ENCODE results near the gene HECTD2. TPM values are rescaled to one million over a fixed set of nuclear protein-coding genes. Genes with fewer than 3 reads are reported as not detected.
"Not testable (repeated sequence)": the region's sequence is repeated elsewhere in the genome, so short reads cannot be mapped to it uniquely, and the experiment has no call there.

Gene HECTD2
- total RNA-seq, 1 experiment from 2014 or later = 11.9 TPM

GRCh38 chr10:91434041-91434440, 23.9 kb downstream of the HECTD2 start:
- H3K4me3 ChIP-seq = no peak overlapping the region
- no peaks in the 10 kb centered on the region for H3K36me3 ChIP-seq
- H3K9me3 ChIP-seq (replicated peaks) = no peaks in the 10 kb centered on the region
- DNase-seq = no peak
- no peak overlapping the region for H3K27ac ChIP-seq
- H3K27me3 ChIP-seq = no peaks in the 10 kb centered on the region
- H3K4me1 ChIP-seq = no peaks in the 10 kb centered on the region

GRCh38 chr10:91435241-91435640, 25.1 kb downstream of the HECTD2 start:
- H3K4me3 ChIP-seq = no peak overlapping the region
- H3K36me3 ChIP-seq = no peaks in the 10 kb centered on the region
- H3K4me1 ChIP-seq = no peaks in the 10 kb centered on the region
- H3K27me3 ChIP-seq = no peaks in the 10 kb centered on the region
- H3K9me3 ChIP-seq (replicated peaks) = no peaks in the 10 kb centered on the region
- no peak for DNase-seq
- H3K27ac ChIP-seq = no peak overlapping the region

GRCh38 chr10:91438228-91438627, 28.1 kb downstream of the HECTD2 start:
- not testable (repeated sequence) for H3K27ac ChIP-seq; H3K36me3 ChIP-seq; H3K27me3 ChIP-seq; H3K4me3 ChIP-seq; H3K9me3 ChIP-seq (replicated peaks); DNase-seq; H3K4me1 ChIP-seq

- H3K36me3 ChIP-seq = no peaks in the 10 kb centered on the region
- no peak for DNase-seq
- no peak overlapping the region for H3K27ac ChIP-seq
These were observed 34.4 kb downstream of the HECTD2 start for GRCh38 chr10:91444211-91445182.

GRCh38 chr10:91452063-91452462, 41.9 kb downstream of the HECTD2 start:
- H3K27ac ChIP-seq = no peak overlapping the region
- no peak for DNase-seq
- no peak overlapping the region for H3K4me3 ChIP-seq
- H3K4me1 ChIP-seq = no peaks in the 10 kb centered on the region
- no peaks in the 10 kb centered on the region; the same call in 1 of the 2 replicates for H3K9me3 ChIP-seq (replicated peaks)
- no peaks in the 10 kb centered on the region for H3K27me3 ChIP-seq
- H3K36me3 ChIP-seq = no peaks in the 10 kb centered on the region

More at GRCh38 chr10:91444211-91445182, 34.4 kb downstream of the HECTD2 start:
- no peaks in the 10 kb centered on the region for H3K9me3 ChIP-seq (replicated peaks)
- H3K4me1 ChIP-seq = no peaks in the 10 kb centered on the region
- no peaks in the 10 kb centered on the region for H3K27me3 ChIP-seq
- no peak overlapping the region for H3K4me3 ChIP-seq

GRCh38 chr10:91453535-91453934, 43.4 kb downstream of the HECTD2 start:
- no peaks in the 10 kb centered on the region for H3K36me3 ChIP-seq
- DNase-seq = no peak
- no peak overlapping the region for H3K27ac ChIP-seq
- H3K9me3 ChIP-seq (replicated peaks) = no peaks in the 10 kb centered on the region; the same call in 1 of the 2 replicates
- H3K27me3 ChIP-seq = no peaks in the 10 kb centered on the region
- H3K4me3 ChIP-seq = no peak overlapping the region
- no peaks in the 10 kb centered on the region for H3K4me1 ChIP-seq

- H3K4me1 ChIP-seq; DNase-seq; H3K4me3 ChIP-seq; H3K27ac ChIP-seq; H3K36me3 ChIP-seq; H3K27me3 ChIP-seq; H3K9me3 ChIP-seq (replicated peaks): not testable (repeated sequence)
These were observed 45.0 kb downstream of the HECTD2 start for GRCh38 chr10:91455135-91455534.

GRCh38 chr10:91460681-91461080, 50.5 kb downstream of the HECTD2 start:
- no peaks in the 10 kb centered on the region; the same call in 1 of the 2 replicates for H3K36me3 ChIP-seq
- no peak overlapping the region for H3K27ac ChIP-seq
- no peaks in the 10 kb centered on the region for H3K27me3 ChIP-seq
- no peaks in the 10 kb centered on the region for H3K4me1 ChIP-seq
- no peaks in the 10 kb centered on the region for H3K9me3 ChIP-seq (replicated peaks)
- DNase-seq = no peak
- H3K4me3 ChIP-seq = no peak overlapping the region

GRCh38 chr10:91462423-91462822, 52.3 kb downstream of the HECTD2 start:
- no peak for DNase-seq
- H3K27me3 ChIP-seq = no peaks in the 10 kb centered on the region
- no peak overlapping the region for H3K4me3 ChIP-seq
- H3K4me1 ChIP-seq = no peaks in the 10 kb centered on the region
- H3K9me3 ChIP-seq (replicated peaks) = no peaks in the 10 kb centered on the region
- no peaks in the 10 kb centered on the region; the same call in 1 of the 2 replicates for H3K36me3 ChIP-seq
- H3K27ac ChIP-seq = no peak overlapping the region

- H3K9me3 ChIP-seq (replicated peaks) = no peaks in the 10 kb centered on the region
- no peaks in the 10 kb centered on the region for H3K27me3 ChIP-seq
- no peak overlapping the region for H3K4me3 ChIP-seq
- no peak for DNase-seq
- no peak overlapping the region for H3K27ac ChIP-seq
- H3K4me1 ChIP-seq = no peaks in the 10 kb centered on the region
- H3K36me3 ChIP-seq = no peaks in the 10 kb centered on the region; the same call in 1 of the 2 replicates
These were observed 54.4 kb downstream of the HECTD2 start for GRCh38 chr10:91464500-91464899.

GRCh38 chr10:91465261-91465660, 55.1 kb downstream of the HECTD2 start:
- Histone ChIP-seq H3K9me3 (replicated peaks) (no peaks in the 10 kb centered on the region), H3K4me3 (no peak overlapping the region), H3K4me1 (no peaks in the 10 kb centered on the region), H3K27ac (no peak overlapping the region), H3K27me3 (no peaks in the 10 kb centered on the region), H3K36me3 (no peaks in the 10 kb centered on the region; the same call in 1 of the 2 replicates)
- DNase-seq = no peak

- H3K27me3 ChIP-seq = no peaks in the 10 kb centered on the region
- no peaks in the 10 kb centered on the region; the same call in 1 of the 2 replicates for H3K36me3 ChIP-seq
- no peak for DNase-seq
- no peaks in the 10 kb centered on the region for H3K4me1 ChIP-seq
- H3K9me3 ChIP-seq (replicated peaks) = no peaks in the 10 kb centered on the region
- no peak overlapping the region for H3K4me3 ChIP-seq
- H3K27ac ChIP-seq = no peak overlapping the region
These were observed 57.0 kb downstream of the HECTD2 start for GRCh38 chr10:91467114-91467513.

- Histone ChIP-seq H3K4me1 (no peaks in the 10 kb centered on the region), H3K9me3 (replicated peaks) (no peaks in the 10 kb centered on the region), H3K27me3 (no peaks in the 10 kb centered on the region), H3K27ac (no peak overlapping the region), H3K4me3 (no peak overlapping the region), H3K36me3 (no peaks in the 10 kb centered on the region)
- DNase-seq = no peak
These were observed 61.5 kb downstream of the HECTD2 start for GRCh38 chr10:91471602-91472001.

GRCh38 chr10:91472911-91473310, 62.8 kb downstream of the HECTD2 start:
- Histone ChIP-seq H3K4me1 (no peaks in the 10 kb centered on the region), H3K36me3 (no peaks in the 10 kb centered on the region), H3K27me3 (no peaks in the 10 kb centered on the region), H3K9me3 (replicated peaks) (no peaks in the 10 kb centered on the region), H3K4me3 (no peak overlapping the region), H3K27ac (no peak overlapping the region)
- no peak for DNase-seq

- Histone ChIP-seq H3K4me1 (no peaks in the 10 kb centered on the region), H3K27me3 (no peaks in the 10 kb centered on the region), H3K4me3 (no peak overlapping the region), H3K36me3 (no peaks in the 10 kb centered on the region), H3K27ac (no peak overlapping the region), H3K9me3 (replicated peaks) (no peaks in the 10 kb centered on the region)
- no peak for DNase-seq
These were observed 63.9 kb downstream of the HECTD2 start for GRCh38 chr10:91474009-91474408.
